Measurements from ENCODE around the gene PPP4R4.

DNA sequence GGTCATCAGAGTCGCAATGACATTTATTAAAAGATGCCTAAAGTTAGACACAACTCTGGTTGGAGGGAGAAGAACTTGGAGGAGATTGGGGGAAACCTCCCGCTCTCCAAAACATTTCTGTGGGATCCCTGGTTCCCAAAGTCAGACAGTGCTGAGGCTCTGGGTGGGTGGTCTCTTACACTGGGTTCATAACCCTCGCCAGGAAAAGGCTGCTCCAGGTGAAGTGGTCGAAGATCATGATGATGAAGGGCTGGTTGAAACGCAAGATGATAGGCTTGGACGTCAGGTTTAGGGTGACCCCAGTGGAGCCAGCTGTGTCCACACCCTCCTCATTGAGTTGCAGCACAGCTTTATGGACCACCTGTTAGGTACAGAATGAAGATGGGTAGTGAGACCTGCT, 130.1 kb downstream of the PPP4R4 start:
- TF ChIP-seq, protein P1, sequence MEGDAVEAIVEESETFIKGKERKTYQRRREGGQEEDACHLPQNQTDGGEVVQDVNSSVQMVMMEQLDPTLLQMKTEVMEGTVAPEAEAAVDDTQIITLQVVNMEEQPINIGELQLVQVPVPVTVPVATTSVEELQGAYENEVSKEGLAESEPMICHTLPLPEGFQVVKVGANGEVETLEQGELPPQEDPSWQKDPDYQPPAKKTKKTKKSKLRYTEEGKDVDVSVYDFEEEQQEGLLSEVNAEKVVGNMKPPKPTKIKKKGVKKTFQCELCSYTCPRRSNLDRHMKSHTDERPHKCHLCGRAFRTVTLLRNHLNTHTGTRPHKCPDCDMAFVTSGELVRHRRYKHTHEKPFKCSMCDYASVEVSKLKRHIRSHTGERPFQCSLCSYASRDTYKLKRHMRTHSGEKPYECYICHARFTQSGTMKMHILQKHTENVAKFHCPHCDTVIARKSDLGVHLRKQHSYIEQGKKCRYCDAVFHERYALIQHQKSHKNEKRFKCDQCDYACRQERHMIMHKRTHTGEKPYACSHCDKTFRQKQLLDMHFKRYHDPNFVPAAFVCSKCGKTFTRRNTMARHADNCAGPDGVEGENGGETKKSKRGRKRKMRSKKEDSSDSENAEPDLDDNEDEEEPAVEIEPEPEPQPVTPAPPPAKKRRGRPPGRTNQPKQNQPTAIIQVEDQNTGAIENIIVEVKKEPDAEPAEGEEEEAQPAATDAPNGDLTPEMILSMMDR (IDR thresholded peaks at IDR 0.05; ENCODE audit: low read depth, low read length): no peak
- TF ChIP-seq EZH2phosphoT487 (IDR thresholded peaks at IDR 0.05; ENCODE audit: low read depth): no peak

Data from OCI-LY3 (cell line).